ENCODE data around the gene C1orf35.

DNA sequence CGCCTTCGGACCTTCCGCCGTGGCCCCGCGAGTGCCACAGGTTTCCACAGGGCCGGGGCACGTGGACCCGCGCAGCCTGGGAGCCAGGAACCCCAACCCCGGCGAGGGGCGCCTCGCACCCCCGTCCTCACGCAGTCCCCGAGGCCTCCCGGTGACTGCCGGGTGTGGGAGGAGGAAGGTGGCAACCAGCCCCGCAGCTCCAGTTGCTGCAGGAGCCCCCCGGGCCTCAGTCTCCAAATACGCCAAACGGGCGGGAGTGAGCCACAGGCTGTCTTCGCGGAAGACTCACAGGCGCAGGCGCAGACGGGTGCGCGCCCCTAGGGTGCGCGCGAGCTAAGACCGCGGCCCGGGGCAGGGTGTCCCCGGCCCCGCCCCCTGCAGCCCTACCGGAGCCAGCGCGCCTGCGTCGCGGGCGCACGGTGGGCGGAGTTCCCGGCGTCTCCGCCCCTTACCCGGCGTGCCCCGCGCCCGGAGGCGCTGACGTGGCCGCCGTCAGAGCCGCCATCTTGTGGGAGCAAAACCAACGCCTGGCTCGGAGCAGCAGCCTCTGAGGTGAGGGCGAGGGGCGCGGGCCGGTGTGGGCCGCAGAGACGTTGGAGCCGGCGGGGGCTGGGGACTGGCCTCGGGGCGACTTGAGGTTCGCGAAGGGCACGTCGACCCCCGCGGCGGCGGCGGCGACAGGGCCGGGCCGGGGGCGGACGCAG is 20.8 kb downstream of the C1orf35 start, which contains the start of gene ARF1:
- TF ChIP-seq POLR2A (IDR thresholded peaks at IDR 0.05) (no peak), POLR2AphosphoS5 (IDR thresholded peaks at IDR 0.05) (peak; percentile 63 to 99 (median 85))
- TF ChIP-seq, protein P1, sequence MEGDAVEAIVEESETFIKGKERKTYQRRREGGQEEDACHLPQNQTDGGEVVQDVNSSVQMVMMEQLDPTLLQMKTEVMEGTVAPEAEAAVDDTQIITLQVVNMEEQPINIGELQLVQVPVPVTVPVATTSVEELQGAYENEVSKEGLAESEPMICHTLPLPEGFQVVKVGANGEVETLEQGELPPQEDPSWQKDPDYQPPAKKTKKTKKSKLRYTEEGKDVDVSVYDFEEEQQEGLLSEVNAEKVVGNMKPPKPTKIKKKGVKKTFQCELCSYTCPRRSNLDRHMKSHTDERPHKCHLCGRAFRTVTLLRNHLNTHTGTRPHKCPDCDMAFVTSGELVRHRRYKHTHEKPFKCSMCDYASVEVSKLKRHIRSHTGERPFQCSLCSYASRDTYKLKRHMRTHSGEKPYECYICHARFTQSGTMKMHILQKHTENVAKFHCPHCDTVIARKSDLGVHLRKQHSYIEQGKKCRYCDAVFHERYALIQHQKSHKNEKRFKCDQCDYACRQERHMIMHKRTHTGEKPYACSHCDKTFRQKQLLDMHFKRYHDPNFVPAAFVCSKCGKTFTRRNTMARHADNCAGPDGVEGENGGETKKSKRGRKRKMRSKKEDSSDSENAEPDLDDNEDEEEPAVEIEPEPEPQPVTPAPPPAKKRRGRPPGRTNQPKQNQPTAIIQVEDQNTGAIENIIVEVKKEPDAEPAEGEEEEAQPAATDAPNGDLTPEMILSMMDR (IDR thresholded peaks at IDR 0.05), result peak in 1 of 3 donors; percentile 11
